Measurements from ENCODE around the gene NELL1.

- no peak for TF ChIP-seq EZH2 (IDR thresholded peaks at IDR 0.05; ENCODE audit: borderline replicate concordance, low read depth, low read length, severe bottlenecking)
- no peak for TF ChIP-seq POLR2AphosphoS5 (IDR thresholded peaks at IDR 0.05; ENCODE audit: insufficient read depth, low read depth, low read length)
- no peak for TF ChIP-seq POLR2A (IDR thresholded peaks at IDR 0.05; ENCODE audit: low read depth, low read length)
- TF ChIP-seq JUN (IDR thresholded peaks at IDR 0.05; ENCODE audit: borderline replicate concordance, insufficient read depth, insufficient read length, low read depth), result no peak
Observed at GRCh38 chr11:21254055-21254454, 584.7 kb downstream of the NELL1 start.

All from endothelial cell of umbilical vein (primary cell).